WTC11 (cell line): Measurements from ENCODE around the gene RIF1. TPM values are rescaled to one million over a fixed set of nuclear protein-coding genes. Genes with fewer than 3 reads are reported as not detected.

ENCODE experiments used
- ATAC-seq: fragments of 200-7000 bp; cut with Tn5 transposase; 2 replicates; pipeline ENCODE4 v1.10.0; 2021; ENCODE audit warnings: mild to moderate bottlenecking, moderate library complexity
- CTCF ChIA-PET: fragments of 300-600 bp; sonication (Branson Sonifier 250); formaldehyde crosslinking; loops from one replicate; lab custom pipeline; 2021; ENCODE audit warnings: antibody characterized with exemption; lab: Charles Lee
- POLR2A ChIA-PET: fragments of 350-600 bp; sonication (Branson Sonifier 250); formaldehyde crosslinking; loops from one replicate; lab custom pipeline; 2021; ENCODE audit warnings: antibody characterized with exemption; lab: Charles Lee
- DNase-seq: peaks from one replicate; pipeline ENCODE4 v3.0.0; 2021; ENCODE audit warnings: low spot score
- H3K27ac Mint-ChIP-seq: 2 replicates; pipeline ENCODE4 v1.8.0; 2021; ENCODE audit warnings: mixed read lengths
- H3K27me3 Mint-ChIP-seq: 2 replicates; pipeline ENCODE4 v1.8.0; 2021; ENCODE audit warnings: low read depth, mild to moderate bottlenecking, moderate library complexity, mixed read lengths
- H3K36me3 Mint-ChIP-seq: 2 replicates; pipeline ENCODE4 v1.8.0; 2021; ENCODE audit warnings: mixed read lengths
- H3K4me1 Mint-ChIP-seq: 2 replicates; pipeline ENCODE4 v1.8.0; 2022; ENCODE audit warnings: mixed read lengths
- H3K4me3 Mint-ChIP-seq: 2 replicates; pipeline ENCODE4 v1.8.0; 2021; ENCODE audit warnings: mild to moderate bottlenecking, moderate library complexity, mixed read lengths
- H3K9me3 Mint-ChIP-seq: 2 replicates; pipeline ENCODE4 v1.8.0; 2021; ENCODE audit warnings: mixed read lengths
- ARID4B ChIP-seq: sonication (generic); formaldehyde crosslinking; IDR thresholded peaks from 2 replicates; pipeline ENCODE4 v1.8.0; 2023; ENCODE audit warnings: missing genetic modification reagents, mild to moderate bottlenecking, borderline replicate concordance
- ATF3 ChIP-seq: sonication (generic); formaldehyde crosslinking; conservative IDR thresholded peaks from 2 replicates; pipeline ENCODE4 v1.8.1; 2022; ENCODE audit warnings: mild to moderate bottlenecking, missing genetic modification reagents
- CREM ChIP-seq: sonication (generic); formaldehyde crosslinking; IDR thresholded peaks from 2 replicates; pipeline ENCODE4 v1.8.1; 2022; ENCODE audit warnings: mild to moderate bottlenecking, missing genetic modification reagents, moderate library complexity
- EMX1 ChIP-seq: fragments of 250-450 bp; sonication (Bioruptor Pico); IDR thresholded peaks from 2 replicates; pipeline ENCODE4 v1.8.0; 2021; ENCODE audit warnings: mild to moderate bottlenecking
- ERG ChIP-seq: fragments of 250-450 bp; sonication (Bioruptor Pico); IDR thresholded peaks from 2 replicates; pipeline ENCODE4 v1.8.0; 2021; ENCODE audit warnings: mild to moderate bottlenecking
- FOXP1 ChIP-seq: sonication (generic); formaldehyde crosslinking; IDR thresholded peaks from 2 replicates; pipeline ENCODE4 v1.8.0; 2022; ENCODE audit warnings: missing genetic modification reagents, mild to moderate bottlenecking, moderate library complexity, borderline replicate concordance
- IRF1 ChIP-seq: sonication (generic); formaldehyde crosslinking; IDR thresholded peaks from 2 replicates; pipeline ENCODE4 v1.8.0; 2023; ENCODE audit warnings: missing genetic modification reagents
- NFATC4 ChIP-seq: fragments of 250-450 bp; sonication (Bioruptor Pico); IDR thresholded peaks from 2 replicates; pipeline ENCODE4 v1.9.0; 2021; ENCODE audit warnings: mild to moderate bottlenecking
- NFYB ChIP-seq: sonication (generic); formaldehyde crosslinking; conservative IDR thresholded peaks from 2 replicates; pipeline ENCODE4 v1.8.0; 2022; ENCODE audit warnings: low read depth, missing genetic modification reagents
- RELA ChIP-seq: sonication (generic); formaldehyde crosslinking; IDR thresholded peaks from 2 replicates; pipeline ENCODE4 v1.8.1; 2022; ENCODE audit warnings: missing genetic modification reagents, mild to moderate bottlenecking, borderline replicate concordance
- SMAD3 ChIP-seq: sonication (generic); formaldehyde crosslinking; IDR thresholded peaks from 2 replicates; pipeline ENCODE4 v1.8.0; 2022; ENCODE audit warnings: missing genetic modification reagents, mild to moderate bottlenecking, borderline replicate concordance
- SMAD4 ChIP-seq: sonication (generic); formaldehyde crosslinking; IDR thresholded peaks from 2 replicates; pipeline ENCODE4 v1.8.0; 2022; ENCODE audit warnings: mild to moderate bottlenecking, missing genetic modification reagents
- SOX15 ChIP-seq: fragments of 250-450 bp; sonication (Bioruptor Pico); IDR thresholded peaks from 2 replicates; pipeline ENCODE4 v1.9.0; 2021; ENCODE audit warnings: mild to moderate bottlenecking
- TCF7 ChIP-seq: sonication (generic); formaldehyde crosslinking; IDR thresholded peaks from 2 replicates; pipeline ENCODE4 v1.8.0; 2022; ENCODE audit warnings: mild to moderate bottlenecking, low read depth, missing genetic modification reagents, moderate library complexity
- TEAD1 ChIP-seq: sonication (generic); formaldehyde crosslinking; IDR thresholded peaks from 2 replicates; pipeline ENCODE4 v1.8.0; 2022; ENCODE audit warnings: mild to moderate bottlenecking, missing genetic modification reagents
- TP53 ChIP-seq: sonication (generic); formaldehyde crosslinking; IDR thresholded peaks from 2 replicates; pipeline ENCODE4 v1.8.1; 2023; ENCODE audit warnings: mild to moderate bottlenecking, missing genetic modification reagents
- ZBTB43 ChIP-seq: sonication (generic); formaldehyde crosslinking; IDR thresholded peaks from 2 replicates; pipeline ENCODE4 v1.8.1; 2023; ENCODE audit warnings: mild to moderate bottlenecking, missing genetic modification reagents
- ZNF232 ChIP-seq: sonication (generic); formaldehyde crosslinking; IDR thresholded peaks from 2 replicates; pipeline ENCODE4 v1.8.0; 2022; ENCODE audit warnings: mild to moderate bottlenecking, missing genetic modification reagents
- ZNF425 ChIP-seq: fragments of 250-450 bp; sonication (Bioruptor Pico); conservative IDR thresholded peaks from 2 replicates; pipeline ENCODE4 v1.9.0; 2021; ENCODE audit warnings: mild to moderate bottlenecking
- ZNF512 ChIP-seq: sonication (generic); formaldehyde crosslinking; IDR thresholded peaks from 2 replicates; pipeline ENCODE4 v1.8.1; 2022; ENCODE audit warnings: missing genetic modification reagents, borderline replicate concordance
- ZSCAN18 ChIP-seq: fragments of 250-450 bp; sonication (Bioruptor Pico); IDR thresholded peaks from 2 replicates; pipeline ENCODE4 v2.1.2; 2022; ENCODE audit warnings: mild to moderate bottlenecking, moderate library complexity
- total RNA-seq: library from RNA; stranded (reverse); gene quantifications from 3 replicates; pipeline ENCODE4 v1.2.3, GENCODE V29; 2021

RIF1 gene
- total RNA-seq, 1 experiment from 2014 or later = 96.9 TPM

- Mint-ChIP-seq H3K4me3 (no peak overlapping the region), H3K36me3 (no peaks in the 10 kb centered on the region; the same call in 1 of the 2 replicates), H3K4me1 (peaks cover 4% of the 10 kb centered on the region), H3K9me3 (peaks cover 14% of the 10 kb centered on the region), H3K27me3 (no peaks in the 10 kb centered on the region; the same call in 1 of the 2 replicates), H3K27ac (no peak overlapping the region)
- DNase-seq = no peak
- CTCF ChIA-PET = no interaction called here
- no peak for ATAC-seq
- TF ChIP-seq ZSCAN18 (CRISPR knock-in tag) = no peak
- TF ChIP-seq ZBTB43 = no peak
- no peak for TF ChIP-seq ZNF232
- no peak for TF ChIP-seq NFYB (CRISPR knock-in tag)
- TF ChIP-seq CREM (CRISPR knock-in tag) = no peak
- TF ChIP-seq NFATC4 (CRISPR knock-in tag) = no peak
- no peak for TF ChIP-seq IRF1 (CRISPR knock-in tag)
- no peak for TF ChIP-seq SOX15 (CRISPR knock-in tag)
- no peak for TF ChIP-seq SMAD4
- POLR2A ChIA-PET = interaction anchor here (0.6 kb wide), 1 partner anchor 46 kb away, joined by 4 read pairs; no protein-coding TSS in a partner anchor
These were observed 46.0 kb upstream of the RIF1 start for GRCh38 chr2:151363709-151364108.

- ChIA-PET POLR2A (no interaction called here), CTCF (no interaction called here)
- H3K27me3 Mint-ChIP-seq = no peaks in the 10 kb centered on the region
- H3K36me3 Mint-ChIP-seq = no peaks in the 10 kb centered on the region; the same call in 1 of the 2 replicates
- H3K9me3 Mint-ChIP-seq = peaks cover 17% of the 10 kb centered on the region
- DNase-seq (no peak), ATAC-seq (no peak)
- no peaks in the 10 kb centered on the region for H3K4me1 Mint-ChIP-seq
- H3K27ac Mint-ChIP-seq = no peak overlapping the region
- no peak overlapping the region for H3K4me3 Mint-ChIP-seq
- TF ChIP-seq TP53 (CRISPR knock-in tag) (no peak), ATF3 (no peak), SMAD3 (CRISPR knock-in tag) (no peak), FOXP1 (CRISPR knock-in tag) (no peak), ZNF512 (CRISPR knock-in tag) (no peak), ERG (no peak), EMX1 (CRISPR knock-in tag) (no peak), RELA (no peak), ZNF232 (no peak), ZNF425 (CRISPR knock-in tag) (no peak), TCF7 (CRISPR knock-in tag) (no peak), TEAD1 (CRISPR knock-in tag) (no peak), ARID4B (no peak)
These were observed 42.1 kb upstream of the RIF1 start for GRCh38 chr2:151367571-151367970.
